ENCODE data around the gene SLC1A5. TPM values are rescaled to one million over a fixed set of nuclear protein-coding genes. Genes with fewer than 3 reads are reported as not detected.

SLC1A5 gene
- total and polyA plus RNA-seq, 2 donors (not counting 3 experiments of a cell fraction or from before 2014, with no cell fraction given) = 114 TPM

DNA sequence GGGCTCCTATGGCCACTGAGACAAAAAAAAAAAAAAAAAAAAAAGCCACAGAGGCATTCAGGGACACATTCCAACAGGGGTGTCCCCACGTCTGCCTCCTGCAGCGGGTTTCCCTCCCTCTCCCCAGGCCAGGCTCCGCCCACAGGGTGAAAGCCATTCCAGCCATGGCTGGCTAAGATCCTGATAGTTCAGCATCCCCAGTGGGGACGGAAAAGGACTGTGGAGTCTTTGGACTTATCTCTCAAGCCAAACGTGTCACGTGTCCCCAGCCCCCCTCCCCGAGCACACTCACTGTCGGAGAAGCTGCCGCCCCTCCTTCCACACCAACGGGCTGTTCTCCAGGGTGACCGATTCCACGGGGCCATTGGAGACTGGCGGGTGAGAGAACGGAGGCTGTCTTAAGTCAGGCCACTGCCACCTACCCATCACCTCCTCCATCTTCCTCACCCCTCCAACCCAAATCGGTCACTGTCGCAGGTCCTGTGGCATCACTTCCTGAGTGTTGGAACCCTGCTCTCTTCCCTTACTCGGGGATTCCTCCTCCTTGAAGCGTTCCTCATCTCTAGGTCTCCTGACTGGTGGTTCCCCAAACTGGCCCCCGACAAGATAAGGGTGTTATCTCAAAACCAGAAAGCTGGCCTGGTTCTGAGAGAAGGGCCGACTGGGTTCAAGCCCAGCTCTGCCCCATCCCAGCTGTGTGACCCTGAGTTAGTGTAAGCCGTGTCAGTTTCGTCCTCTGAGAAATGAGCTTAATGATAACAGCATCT is 51.7 kb downstream of the SLC1A5 start:
- peaks cover 17% of the 10 kb centered on the region for H3K4me1 ChIP-seq (ENCODE audit: control insufficient read depth, extremely low read depth, insufficient read depth, low read length)
- DNase-seq (ENCODE audit: low read depth, low spot score) (no peak), FAIRE-seq (no peak)
- H3K9me1 ChIP-seq (replicated peaks; ENCODE audit: control insufficient read depth, extremely low read depth, insufficient read depth, low read length) = no peaks in the 10 kb centered on the region
- H3K27ac ChIP-seq (ENCODE audit: insufficient read depth, low read depth, low read length) = no peak overlapping the region
- ChIA-PET CTCF (interaction anchor here (0.9 to 1.0 kb wide), 2 partner anchors 8 to 48 kb away, joined by 3 to 6 read pairs; no protein-coding TSS in a partner anchor), POLR2A (interaction anchor here (0.6 kb wide), 1 partner anchor 100 kb away, joined by 4 read pairs; the partner anchor contains the start of gene GNG8)
- no TSS peak for BruUV-seq (replicated peaks)
- TF ChIP-seq EZH2 (IDR thresholded peaks at IDR 0.05; ENCODE audit: borderline replicate concordance, low read depth, low read length, severe bottlenecking) = no peak
- no peak for TF ChIP-seq JUN (IDR thresholded peaks at IDR 0.05; ENCODE audit: borderline replicate concordance, insufficient read depth, insufficient read length, low read depth)
- TF ChIP-seq FOS (IDR thresholded peaks at IDR 0.05; ENCODE audit: borderline replicate concordance, insufficient read depth, low read length) = no peak
- TF ChIP-seq GATA2 (IDR thresholded peaks at IDR 0.05; ENCODE audit: insufficient read depth, insufficient read length, low read depth, low read length) = no peak
- TF ChIP-seq POLR2A (IDR thresholded peaks at IDR 0.05; ENCODE audit: low read depth, low read length) = no peak
- no peak for TF ChIP-seq MAX (IDR thresholded peaks at IDR 0.05; ENCODE audit: insufficient read depth, insufficient read length)
- no peak overlapping the region for H3K9ac ChIP-seq (replicated peaks; ENCODE audit: extremely low read depth, insufficient read depth, low read length)
- intact Hi-C loops (cut with micrococcal nuclease) = no loop called here
- peaks cover 3 to 28% of the 10 kb centered on the region in 2 experiments for H3K36me3 ChIP-seq (ENCODE audit: control insufficient read depth in 2 of 2, extremely low read depth in 1 of 2, insufficient read depth in 2 of 2, low read length in 2 of 2)
- H4K20me1 ChIP-seq (replicated peaks; ENCODE audit: control insufficient read depth, extremely low read depth, insufficient read depth, low read length) = peaks cover 2% of the 10 kb centered on the region
- H2AFZ ChIP-seq (ENCODE audit: low read depth, low read length) = no peak overlapping the region
- dilution Hi-C loops (cut with MboI; ENCODE audit: extremely low pct_ligation_motif_present, low sequenced_read_pairs) = no loop called here
- peaks cover 67% of the 10 kb centered on the region for H3K79me2 ChIP-seq (ENCODE audit: control insufficient read depth, insufficient read depth, low read length)
- H3K27me3 ChIP-seq (ENCODE audit: control insufficient read depth in 2 of 2, insufficient read depth in 2 of 2, low read length in 2 of 2) = no peaks in the 10 kb centered on the region
- H3K9me3 ChIP-seq (replicated peaks; ENCODE audit: control insufficient read depth, insufficient read depth, low read length) = no peaks in the 10 kb centered on the region
- no peak overlapping the region for H3K4me3 ChIP-seq (replicated peaks in 1 of 3; ENCODE audit: insufficient read depth in 1 of 3, low read depth in 1 of 3, low read length in 3 of 3)
- no peak overlapping the region for H3K4me2 ChIP-seq (ENCODE audit: insufficient read depth, low read length)

Data from endothelial cell of umbilical vein (primary cell).